ENCODE data around the gene AGR3. TPM values are rescaled to one million over a fixed set of nuclear protein-coding genes. Genes with fewer than 3 reads are reported as not detected.

AGR3 gene
- total RNA-seq: not detected
- long read RNA-seq, donor 1: 0 reads
- long read RNA-seq, donor 2: 0 reads

DNA sequence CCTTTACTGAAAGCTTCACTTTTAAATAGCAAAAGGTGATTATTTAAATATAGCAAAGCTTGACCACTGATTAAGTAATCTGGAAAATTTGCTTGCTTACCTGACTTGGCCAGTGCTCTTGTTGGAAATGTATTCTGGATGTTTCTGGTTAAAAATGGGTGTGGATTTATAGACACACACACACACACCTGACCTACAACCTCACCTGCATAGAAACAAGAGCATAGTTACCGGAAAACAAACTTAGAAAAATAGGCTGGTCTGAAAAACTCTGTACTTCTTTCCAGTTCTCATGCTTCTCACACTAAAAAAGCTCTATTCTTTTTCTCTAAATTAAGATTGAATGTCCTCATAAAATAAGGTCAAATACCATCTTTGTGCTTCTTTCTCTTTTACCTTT is at the start of gene AGR3:
AGR3 (minus strand) TSS at position 140 of the 400 bp plus-strand sequence. CDS start 3,365 bp downstream, outside the sequence.
- DNase-seq (ENCODE audit: low spot score): no peak
- intact Hi-C loops (cut with DNase I): no loop called here

DNA sequence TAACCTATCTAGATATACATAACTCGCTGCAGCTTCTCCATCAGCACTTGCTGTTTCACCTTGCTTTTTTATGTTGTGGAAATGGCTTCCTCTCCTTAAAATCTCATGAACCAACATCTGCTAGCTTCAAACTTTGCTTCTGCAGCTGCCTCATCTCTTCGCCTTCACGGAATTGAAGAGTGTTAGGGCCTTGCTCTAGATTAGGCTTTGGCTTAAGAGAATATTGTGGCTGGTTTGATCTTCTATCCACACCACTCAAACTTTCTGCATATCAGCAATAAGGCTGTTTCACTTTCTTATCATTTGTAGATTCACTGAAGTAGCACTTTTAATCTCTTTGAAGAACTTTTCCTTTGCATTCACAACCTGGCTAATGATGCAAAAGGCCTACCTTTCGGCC is 49.2 kb upstream of the AGR3 start:
- no peak for DNase-seq (ENCODE audit: low spot score)
- intact Hi-C loops (cut with DNase I): no loop called here

DNA sequence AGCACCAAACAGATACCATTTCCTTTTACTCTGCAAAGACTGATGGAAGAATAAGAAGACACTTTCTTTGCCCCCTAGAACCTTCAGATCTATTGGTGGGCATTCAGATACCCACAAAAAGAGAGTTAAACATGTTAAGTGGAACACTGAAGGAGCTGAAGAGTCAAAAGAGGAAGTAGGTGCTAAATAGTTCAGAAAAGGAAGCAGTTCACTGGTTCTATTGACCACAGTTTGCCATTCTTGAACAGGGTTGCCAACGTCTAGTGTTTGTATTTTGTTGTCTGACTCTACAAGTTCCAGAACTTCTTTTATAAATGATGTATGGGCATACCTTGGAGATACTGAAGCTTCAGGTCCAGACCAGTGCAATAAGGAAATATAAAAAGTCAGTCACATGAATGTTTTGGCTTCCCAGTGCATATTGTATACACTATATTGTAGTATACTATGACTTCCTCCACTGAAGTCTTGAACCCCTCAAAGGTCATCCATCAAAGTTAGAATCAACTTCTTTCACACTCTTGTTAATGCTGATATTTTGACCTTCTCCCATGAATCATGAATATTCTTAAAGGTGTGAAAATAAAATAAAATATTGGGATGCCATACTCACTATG is 47.5 kb upstream of the AGR3 start:
- intact Hi-C loops (cut with DNase I): no loop called here
- DNase-seq (ENCODE audit: low spot score): no peak

- DNase-seq (ENCODE audit: low spot score): no peak
- intact Hi-C loops (cut with DNase I): no loop called here
Observed at GRCh38 chr7:16926861-16927260, 45.1 kb upstream of the AGR3 start.

DNA sequence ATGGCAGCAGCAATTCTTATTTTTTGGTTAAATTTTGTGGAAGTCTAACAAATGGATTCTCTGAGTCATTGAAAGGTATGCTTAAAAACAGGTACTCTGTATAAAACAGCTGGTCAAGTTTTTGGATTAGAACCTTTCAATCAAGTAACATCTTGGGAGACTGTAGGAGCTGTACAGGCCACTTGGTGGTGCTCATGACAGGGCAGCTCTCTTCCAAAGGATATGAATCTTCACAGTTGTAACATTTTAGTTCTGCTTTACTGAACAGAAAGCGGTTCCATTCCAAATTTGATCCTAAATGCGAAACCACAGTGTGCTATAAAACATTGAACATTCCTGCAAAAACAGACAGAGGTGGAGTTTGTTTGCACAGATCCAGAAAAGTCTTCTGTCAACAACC is 44.5 kb upstream of the AGR3 start:
- intact Hi-C loops (cut with DNase I): no loop called here
- no peak for DNase-seq (ENCODE audit: low spot score)

- DNase-seq (ENCODE audit: low spot score): no peak
Observed at GRCh38 chr7:16925609-16926008, 43.8 kb upstream of the AGR3 start.

DNA sequence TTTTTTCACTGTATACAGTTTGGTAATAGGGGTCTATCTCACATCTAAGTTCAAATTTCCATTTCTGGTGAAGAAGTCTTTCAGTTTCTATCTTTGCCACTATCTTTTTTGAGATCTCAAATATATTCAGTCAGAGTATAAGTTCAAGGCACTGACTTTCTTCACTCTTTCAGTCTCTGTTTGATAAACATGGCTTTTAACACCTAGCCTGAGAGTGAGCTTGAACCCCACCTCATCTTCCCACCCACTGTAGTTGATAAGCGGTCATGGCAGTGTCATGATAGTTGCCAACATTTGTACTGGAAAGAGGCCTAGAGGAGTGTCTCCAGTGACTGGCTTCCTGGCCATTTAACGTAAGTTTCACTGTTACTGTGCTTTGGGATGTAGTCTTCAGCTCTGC is 41.2 kb upstream of the AGR3 start:
- intact Hi-C loops (cut with DNase I): no loop called here
- no peak for DNase-seq (ENCODE audit: low spot score)

More at GRCh38 chr7:16925609-16926008, 43.8 kb upstream of the AGR3 start:
- intact Hi-C loops (cut with DNase I): no loop called here

DNA sequence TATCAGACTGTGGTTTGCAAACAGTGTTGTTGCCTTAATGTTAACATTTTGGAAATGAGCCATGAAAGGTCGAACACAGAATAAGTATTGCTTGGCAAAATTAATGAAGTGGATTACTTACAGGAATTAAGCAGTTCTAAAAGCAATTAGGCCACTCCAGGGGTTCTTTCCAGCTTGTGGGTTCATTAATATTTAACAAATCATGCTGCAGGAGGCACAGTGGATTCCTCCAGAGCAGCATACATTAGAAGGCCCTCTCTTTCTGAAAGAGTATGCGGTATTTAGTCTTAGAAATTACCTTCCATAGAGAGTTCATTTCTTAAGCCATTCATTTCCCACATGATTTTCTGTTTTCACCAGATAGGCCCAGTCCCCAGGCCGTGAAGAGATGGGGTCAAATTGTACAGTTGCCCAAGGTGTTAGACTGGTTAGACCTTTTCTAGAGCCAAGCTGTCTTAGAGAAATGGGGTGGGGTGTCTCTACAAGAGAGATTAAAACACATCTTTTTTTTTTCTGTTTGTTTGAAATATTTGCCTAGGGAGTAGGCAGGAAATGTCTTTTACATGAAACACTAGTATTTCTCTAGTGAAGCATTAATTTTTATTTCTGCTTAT is 40.0 kb upstream of the AGR3 start:
- intact Hi-C loops (cut with DNase I): no loop called here
- DNase-seq (ENCODE audit: low spot score): no peak

DNA sequence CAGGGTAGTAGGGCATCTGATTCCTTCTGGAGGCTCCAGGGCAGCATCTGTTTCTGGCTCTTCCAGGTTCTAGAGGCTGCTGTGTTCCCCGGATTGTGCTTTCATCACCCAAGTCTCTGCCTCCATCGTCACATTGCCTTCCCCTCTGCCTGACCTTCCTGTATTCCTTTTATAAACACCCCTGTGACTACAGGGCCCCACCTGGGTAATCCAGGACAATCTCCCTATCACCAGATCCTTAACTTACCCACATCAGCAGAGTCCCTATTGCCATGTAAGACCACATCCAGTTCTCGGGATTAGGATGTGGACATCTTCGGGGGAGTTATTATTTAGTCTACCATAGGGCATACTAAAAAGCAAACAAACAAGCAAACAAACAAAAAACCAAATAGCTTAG is 39.4 kb upstream of the AGR3 start:
- intact Hi-C loops (cut with DNase I): no loop called here
- DNase-seq (ENCODE audit: low spot score): no peak

GRCh38 chr7:16919440-16919839 is 37.7 kb upstream of the AGR3 start:
- intact Hi-C loops (cut with DNase I): no loop called here
- no peak for DNase-seq (ENCODE audit: low spot score)

DNA sequence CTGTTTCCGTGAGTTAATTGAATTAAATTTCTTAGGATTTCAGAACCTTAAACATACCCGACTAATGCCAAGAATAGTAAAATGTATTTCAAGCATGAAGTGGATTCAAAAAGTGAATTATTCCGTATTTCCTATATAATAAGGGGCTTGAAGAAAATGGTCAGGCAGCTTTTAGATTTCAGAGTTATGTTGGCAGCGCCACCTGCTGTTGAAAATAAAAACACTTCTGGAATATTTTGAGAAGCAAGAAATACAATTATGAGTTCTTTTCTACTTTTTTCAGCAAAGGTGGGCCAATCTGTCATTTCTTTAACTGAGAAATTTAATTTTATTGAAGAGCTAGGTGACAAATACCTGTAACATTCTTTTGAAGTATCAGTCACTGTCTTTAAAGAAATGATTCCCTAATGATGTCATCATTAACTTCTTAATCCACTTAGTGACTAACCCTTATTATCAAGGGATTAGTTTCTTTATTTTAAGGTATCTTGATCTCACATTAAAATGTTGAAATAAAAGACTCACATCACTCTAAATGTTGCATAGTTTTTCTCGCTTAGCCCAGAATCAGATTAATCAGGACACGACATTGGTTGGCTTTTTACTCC is 36.6 kb upstream of the AGR3 start:
- DNase-seq (ENCODE audit: low spot score): no peak
- intact Hi-C loops (cut with DNase I): no loop called here

- no peak for DNase-seq (ENCODE audit: low spot score)
- intact Hi-C loops (cut with DNase I): no loop called here
Observed at GRCh38 chr7:16916738-16917137, 35.0 kb upstream of the AGR3 start.

GRCh38 chr7:16916105-16916639 is 34.4 kb upstream of the AGR3 start:
- no peak for DNase-seq (ENCODE audit: low spot score)

GRCh38 chr7:16915405-16915804 is 33.6 kb upstream of the AGR3 start:
- DNase-seq (ENCODE audit: low spot score): no peak
- intact Hi-C loops (cut with DNase I): no loop called here

More at GRCh38 chr7:16916105-16916639, 34.4 kb upstream of the AGR3 start:
- intact Hi-C loops (cut with DNase I): no loop called here

- DNase-seq (ENCODE audit: low spot score): no peak
- intact Hi-C loops (cut with DNase I): no loop called here
Observed at GRCh38 chr7:16914771-16915170, 33.0 kb upstream of the AGR3 start.

GRCh38 chr7:16913643-16914042 is 31.9 kb upstream of the AGR3 start:
- intact Hi-C loops (cut with DNase I): no loop called here
- no peak for DNase-seq (ENCODE audit: low spot score)

DNA sequence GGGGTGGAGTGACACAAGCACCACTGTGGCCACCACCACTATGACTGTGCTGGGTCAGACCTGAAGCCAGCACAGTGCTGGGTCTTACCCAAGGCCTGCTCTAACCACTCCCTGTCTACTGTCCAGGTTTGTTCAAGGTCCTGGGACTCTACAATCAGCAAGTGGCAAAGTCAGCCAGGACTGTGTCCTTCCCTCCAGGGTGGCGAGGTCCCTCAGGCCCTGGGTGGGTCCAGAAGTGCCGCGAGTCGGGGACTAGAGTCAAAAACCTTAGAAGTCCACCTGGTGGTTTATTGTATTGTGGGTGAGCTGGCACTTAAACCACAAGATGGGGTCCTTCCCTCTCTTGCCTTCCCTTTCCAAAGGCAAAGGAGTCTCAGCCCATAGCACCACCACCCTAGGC is 30.8 kb upstream of the AGR3 start:
- no peak for DNase-seq (ENCODE audit: low spot score)
- intact Hi-C loops (cut with DNase I): no loop called here

- intact Hi-C loops (cut with DNase I): no loop called here
- DNase-seq (ENCODE audit: low spot score): no peak
Observed at GRCh38 chr7:16908561-16908960, 26.8 kb upstream of the AGR3 start.

GRCh38 chr7:16905300-16906044 is 23.7 kb upstream of the AGR3 start:
- intact Hi-C loops (cut with DNase I): no loop called here
- no peak for DNase-seq (ENCODE audit: low spot score)

- no peak for DNase-seq (ENCODE audit: low spot score)
- intact Hi-C loops (cut with DNase I): no loop called here
Observed at GRCh38 chr7:16904076-16904475, 22.3 kb upstream of the AGR3 start.

All from posterior vena cava (tissue), 2 donors.